Mucosa of stomach (tissue), 1 donor: ENCODE results near the gene FNBP1.

ENCODE experiments used
- H3K27me3 ChIP-seq: one replicate; pipeline ENCODE4 v1.7.0; 2013; ENCODE audit warnings: mild to moderate bottlenecking, low read length; ENCODE audit not compliant: control insufficient read depth, insufficient read depth
- H3K36me3 ChIP-seq: one replicate; pipeline ENCODE4 v1.7.0; 2013; ENCODE audit warnings: low read length; ENCODE audit not compliant: control insufficient read depth, insufficient read depth
- H3K4me1 ChIP-seq: one replicate; pipeline ENCODE4 v1.7.0; 2013; ENCODE audit warnings: mild to moderate bottlenecking, low read length; ENCODE audit not compliant: control insufficient read depth, insufficient read depth
- H3K4me3 ChIP-seq: one replicate; pipeline ENCODE4 v1.7.0; 2013; ENCODE audit warnings: low read length
- H3K9ac ChIP-seq: one replicate; pipeline ENCODE4 v1.7.0; 2013; ENCODE audit warnings: mild to moderate bottlenecking, low read length, moderate library complexity
- H3K9me3 ChIP-seq: one replicate; pipeline ENCODE4 v1.7.0; 2013; ENCODE audit warnings: mild to moderate bottlenecking, low read length, moderate library complexity; ENCODE audit not compliant: control insufficient read depth
- donor health status: Pancreatic carcinoma.

The FNBP1 gene

DNA sequence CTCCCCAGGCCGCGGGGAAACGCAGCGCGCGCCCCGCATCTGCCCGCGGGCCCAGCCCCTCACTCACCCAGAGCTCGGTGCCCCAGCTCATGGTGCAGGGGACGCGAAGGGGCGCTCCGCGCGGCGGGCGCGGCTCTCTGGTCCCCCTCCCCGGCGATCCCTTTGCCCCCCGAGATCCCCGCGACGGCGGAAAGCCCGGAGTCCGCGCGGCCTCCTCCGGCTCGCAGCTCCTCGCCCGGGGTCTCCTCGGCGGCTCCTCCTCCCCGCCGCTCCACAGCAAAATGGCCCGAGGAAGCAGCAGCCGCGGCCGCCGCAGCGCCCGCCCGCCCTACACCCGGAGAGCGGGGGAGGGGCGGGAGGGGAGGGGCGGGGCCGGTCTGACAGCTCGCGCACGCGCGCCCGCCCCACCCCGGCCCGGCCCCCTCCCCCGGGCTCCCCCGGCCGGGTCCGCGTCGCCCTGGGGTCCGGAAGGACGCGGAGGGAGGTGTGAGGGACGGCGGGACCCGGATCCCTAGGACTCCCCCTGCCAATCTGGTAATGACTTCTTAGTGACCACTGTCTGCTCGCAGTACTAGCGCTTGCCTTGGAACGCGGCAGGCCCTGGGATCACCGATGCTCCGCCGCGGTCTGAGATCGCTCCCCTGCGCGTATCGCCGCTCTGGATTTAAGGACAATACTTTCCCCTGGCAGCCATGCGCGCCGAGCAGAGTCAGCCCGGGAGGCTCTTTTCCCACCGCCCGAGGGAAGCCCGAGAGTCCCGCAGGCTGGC, at the start of gene FNBP1:
Gene FNBP1, minus strand, starts transcription at position 305 of the 769 bp plus-strand sequence. Its CDS starts 214 bp downstream, at position 91.
- H3K4me1 ChIP-seq = peaks cover 28% of the 10 kb centered on the region
- peaks cover 5% of the 10 kb centered on the region for H3K27me3 ChIP-seq
- H3K4me3 ChIP-seq = peak within 1 kb of the TSS; percentile 63
- no peaks in the 10 kb centered on the region for H3K36me3 ChIP-seq
- peak within 1 kb of the TSS; percentile 88 for H3K9ac ChIP-seq
- H3K9me3 ChIP-seq = no peaks in the 10 kb centered on the region

DNA sequence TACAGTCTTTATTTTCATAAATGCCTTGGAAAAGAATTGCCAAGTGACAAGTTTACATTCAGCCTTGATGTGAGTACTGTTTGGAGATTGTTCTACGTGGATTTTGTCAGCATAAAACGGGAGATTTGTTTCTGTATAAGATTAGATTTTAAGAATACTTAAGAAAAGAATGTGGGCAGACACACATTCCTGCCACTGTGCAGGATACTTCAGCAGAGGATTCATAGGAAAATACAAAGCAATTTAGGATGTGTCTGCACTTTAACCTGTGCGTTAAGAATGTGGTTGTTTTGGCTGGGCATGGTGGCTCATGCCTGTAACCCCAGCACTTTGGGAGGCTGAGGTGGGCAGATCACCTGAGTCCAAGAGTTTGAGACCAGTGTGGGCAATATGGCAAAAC, 47.9 kb upstream of the FNBP1 start:
- no peak overlapping the region for H3K9ac ChIP-seq
- peaks cover 11% of the 10 kb centered on the region for H3K36me3 ChIP-seq
- no peaks in the 10 kb centered on the region for H3K4me1 ChIP-seq

DNA sequence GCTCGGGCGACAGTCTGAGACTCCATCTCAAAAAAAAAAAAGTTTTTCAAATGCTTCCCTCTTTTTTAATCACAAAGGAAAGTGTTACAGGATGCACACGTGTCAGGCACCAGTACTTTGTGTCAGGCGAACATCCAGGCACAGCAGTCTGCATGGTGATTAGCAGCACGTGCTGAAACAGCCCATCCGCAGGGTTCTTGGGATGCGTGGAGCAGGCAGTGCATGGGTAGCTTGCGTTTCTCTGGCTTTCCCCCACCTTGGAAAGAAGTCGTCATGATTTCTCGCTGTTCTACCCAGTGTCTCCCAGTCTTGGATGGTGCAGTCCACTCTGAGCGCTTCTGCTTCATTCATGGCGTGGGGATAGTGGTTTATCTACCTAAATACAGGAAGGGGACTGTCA, 46.2 kb upstream of the FNBP1 start:
- Histone ChIP-seq H3K9ac (no peak overlapping the region), H3K4me3 (no peak overlapping the region), H3K36me3 (peaks cover 11% of the 10 kb centered on the region), H3K4me1 (no peaks in the 10 kb centered on the region), H3K9me3 (no peaks in the 10 kb centered on the region), H3K27me3 (no peaks in the 10 kb centered on the region)

More for the DNA sequence above, 47.9 kb upstream of the FNBP1 start:
- H3K4me3 ChIP-seq = no peak overlapping the region
- H3K27me3 ChIP-seq = no peaks in the 10 kb centered on the region
- H3K9me3 ChIP-seq = no peaks in the 10 kb centered on the region

DNA sequence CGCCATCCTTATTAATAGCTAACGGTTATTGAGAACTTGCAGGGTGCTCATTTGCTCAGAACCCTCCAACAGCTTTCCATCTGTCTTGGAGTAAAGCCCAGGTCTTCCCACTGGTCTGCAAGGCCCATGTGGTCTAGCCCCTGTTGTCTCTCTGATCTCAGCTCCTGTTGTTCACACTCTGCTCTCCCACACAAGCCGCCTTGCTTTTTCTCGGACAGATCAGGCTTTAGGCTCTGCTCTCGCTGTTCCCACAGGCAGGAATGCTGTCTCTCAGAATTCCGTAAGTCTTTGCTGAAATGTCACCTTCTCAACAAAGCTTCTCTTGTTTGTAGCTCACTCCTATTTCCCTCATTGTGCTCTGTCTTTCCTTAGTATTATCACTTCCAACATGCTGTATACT, 45.1 kb upstream of the FNBP1 start:
- H3K4me3 ChIP-seq = no peak overlapping the region
- H3K9me3 ChIP-seq = no peaks in the 10 kb centered on the region
- H3K27me3 ChIP-seq = no peaks in the 10 kb centered on the region
- H3K9ac ChIP-seq = no peak overlapping the region
- H3K36me3 ChIP-seq = peaks cover 3% of the 10 kb centered on the region
- H3K4me1 ChIP-seq = no peaks in the 10 kb centered on the region

DNA sequence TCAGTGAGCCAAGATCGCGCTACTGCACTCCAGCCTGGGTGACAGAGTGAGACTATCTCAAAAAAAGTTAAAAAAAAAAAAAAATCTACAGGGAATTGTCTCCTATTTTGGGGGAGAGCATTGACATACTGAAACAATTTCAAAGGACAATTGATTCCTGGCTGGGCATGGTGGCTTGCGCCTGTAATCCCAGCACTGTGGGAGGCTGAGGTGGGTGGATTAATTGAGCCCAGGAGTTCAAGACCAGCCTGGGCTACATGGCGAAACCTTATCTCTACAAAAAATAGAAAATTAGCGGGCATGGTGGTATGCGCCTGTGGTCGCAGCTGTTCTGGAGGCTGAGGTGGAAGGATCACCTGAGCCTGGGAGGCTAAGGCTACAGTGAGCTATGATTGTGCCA, 41.3 kb upstream of the FNBP1 start:
- no peak overlapping the region for H3K9ac ChIP-seq
- H3K4me3 ChIP-seq = no peak overlapping the region
- H3K9me3 ChIP-seq = no peaks in the 10 kb centered on the region
- no peaks in the 10 kb centered on the region for H3K27me3 ChIP-seq
- no peaks in the 10 kb centered on the region for H3K36me3 ChIP-seq
- H3K4me1 ChIP-seq = no peaks in the 10 kb centered on the region

DNA sequence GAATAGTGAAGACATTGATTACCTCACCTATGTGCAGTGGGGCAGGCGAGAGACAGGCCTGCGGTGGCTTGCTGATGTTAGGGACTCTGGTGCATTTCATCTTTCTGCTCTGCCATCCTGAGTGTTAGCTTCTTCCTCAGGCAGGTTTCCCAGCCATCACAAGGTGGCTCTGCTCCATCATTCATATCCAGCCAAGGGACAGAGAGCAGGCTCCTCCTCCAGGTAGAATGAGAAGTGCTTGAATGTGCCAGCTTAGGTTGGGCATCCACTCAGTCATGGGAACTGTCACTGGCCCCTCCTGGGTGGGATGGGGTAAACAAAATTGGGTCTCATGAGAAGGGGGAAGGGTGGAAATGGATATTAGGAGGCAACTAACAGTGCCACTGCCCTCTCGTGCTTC, 35.6 kb upstream of the FNBP1 start:
- Histone ChIP-seq H3K9ac (no peak overlapping the region), H3K4me3 (no peak overlapping the region), H3K27me3 (no peaks in the 10 kb centered on the region), H3K4me1 (peaks cover 14% of the 10 kb centered on the region), H3K36me3 (no peaks in the 10 kb centered on the region), H3K9me3 (no peaks in the 10 kb centered on the region)

DNA sequence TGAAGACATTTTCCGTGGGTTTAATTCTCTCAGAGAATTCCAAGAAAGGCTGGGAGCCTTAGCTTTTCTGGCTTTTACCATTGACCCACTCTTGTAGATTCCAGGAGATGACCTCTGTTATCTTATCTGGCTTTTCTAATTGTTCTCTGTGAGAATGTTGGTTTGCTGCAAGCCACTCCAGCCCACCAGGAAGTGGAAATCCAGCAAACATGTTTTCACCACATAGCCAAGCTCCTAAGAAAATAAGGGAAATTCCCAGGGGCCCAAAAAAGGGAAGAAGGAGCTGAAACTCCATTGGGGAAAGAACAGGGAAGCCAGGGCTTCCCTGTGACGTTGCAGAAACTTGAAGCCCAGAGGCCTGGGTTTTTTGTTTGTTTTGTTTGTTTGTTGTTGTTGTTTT, 30.4 kb upstream of the FNBP1 start:
- no peaks in the 10 kb centered on the region for H3K36me3 ChIP-seq
- H3K9me3 ChIP-seq = no peaks in the 10 kb centered on the region
- no peaks in the 10 kb centered on the region for H3K27me3 ChIP-seq
- H3K4me1 ChIP-seq = peaks cover 23% of the 10 kb centered on the region
- H3K4me3 ChIP-seq = no peak overlapping the region
- H3K9ac ChIP-seq = no peak overlapping the region

DNA sequence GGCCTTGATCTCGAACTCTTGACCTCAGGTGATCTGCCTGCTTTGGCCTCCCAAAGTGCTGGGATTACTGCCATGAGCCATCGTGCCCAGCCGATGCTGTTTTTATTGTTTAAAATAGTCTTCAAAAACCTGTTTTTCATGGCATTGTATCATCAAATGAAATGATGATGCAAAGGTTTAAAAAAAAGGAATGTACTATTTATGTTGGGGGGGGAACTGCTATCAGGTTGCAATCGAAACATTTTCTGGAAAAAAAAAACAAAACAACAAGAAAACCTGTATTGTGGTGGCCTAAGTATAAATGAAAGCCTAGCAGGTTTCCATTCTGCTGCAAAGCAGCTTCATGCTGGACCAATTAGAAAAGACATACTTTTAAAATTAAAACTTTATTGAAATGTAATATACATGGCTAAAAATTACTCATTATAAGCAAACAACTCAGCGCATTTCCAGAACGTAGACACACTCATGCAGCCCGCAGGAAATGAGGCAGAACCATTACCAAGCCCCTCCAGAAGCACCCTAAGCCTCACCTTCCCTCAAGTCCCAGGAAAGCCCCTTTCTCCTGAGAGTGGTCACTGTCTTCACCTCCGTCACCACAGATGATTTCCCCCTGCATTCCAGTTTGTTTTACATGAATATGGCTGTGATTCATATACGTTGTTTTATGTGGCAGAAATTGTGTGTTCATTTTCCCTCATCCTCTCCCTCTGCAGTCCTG, 29.7 kb upstream of the FNBP1 start:
- Histone ChIP-seq H3K4me1 (peaks cover 23% of the 10 kb centered on the region), H3K27me3 (no peaks in the 10 kb centered on the region), H3K4me3 (no peak overlapping the region), H3K9ac (no peak overlapping the region), H3K9me3 (no peaks in the 10 kb centered on the region), H3K36me3 (no peaks in the 10 kb centered on the region)

DNA sequence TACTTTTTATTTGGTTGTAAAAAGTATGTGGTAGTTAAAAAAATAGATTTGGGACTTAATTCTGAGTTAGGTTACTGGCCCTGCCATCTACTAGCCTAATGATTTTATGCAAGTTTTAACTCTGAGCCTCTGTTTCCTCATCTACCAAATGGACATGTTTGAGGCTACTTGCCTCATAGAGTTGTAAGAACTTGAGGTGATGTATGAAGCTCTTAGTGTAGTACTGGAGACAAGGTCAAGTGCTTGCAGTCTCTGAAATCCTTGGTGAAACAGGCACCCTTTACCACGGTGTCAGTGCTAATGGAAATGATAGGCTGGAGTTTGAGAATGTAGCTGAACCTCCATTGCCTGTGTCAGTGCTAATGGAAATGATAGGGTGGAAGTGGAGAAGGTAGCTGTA, 26.1 kb upstream of the FNBP1 start:
- Histone ChIP-seq H3K4me3 (no peak overlapping the region), H3K4me1 (peaks cover 14% of the 10 kb centered on the region), H3K36me3 (no peaks in the 10 kb centered on the region), H3K27me3 (no peaks in the 10 kb centered on the region), H3K9me3 (no peaks in the 10 kb centered on the region), H3K9ac (no peak overlapping the region)

DNA sequence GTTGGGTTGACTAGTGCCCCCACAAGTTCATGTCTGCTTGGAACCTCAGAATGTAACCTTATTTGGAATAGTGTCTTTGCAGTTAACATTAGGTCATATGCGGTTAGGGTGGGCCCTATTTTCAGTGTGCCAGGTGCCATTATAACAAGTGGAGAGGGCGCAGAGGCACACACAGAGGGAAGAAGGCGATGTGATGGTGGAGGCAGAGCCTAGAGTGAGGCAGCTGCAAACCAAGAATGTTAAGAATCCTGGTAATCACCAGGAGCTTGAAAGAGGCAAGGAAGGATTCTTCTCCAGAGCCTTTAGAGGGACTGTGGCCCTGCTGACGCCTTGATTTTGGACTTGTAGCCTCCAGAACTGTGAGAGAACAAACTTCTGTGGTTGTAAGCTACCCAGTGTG, 21.6 kb upstream of the FNBP1 start:
- Histone ChIP-seq H3K27me3 (no peaks in the 10 kb centered on the region), H3K4me1 (peaks cover 5% of the 10 kb centered on the region), H3K9ac (no peak overlapping the region), H3K9me3 (no peaks in the 10 kb centered on the region), H3K4me3 (no peak overlapping the region), H3K36me3 (no peaks in the 10 kb centered on the region)

DNA sequence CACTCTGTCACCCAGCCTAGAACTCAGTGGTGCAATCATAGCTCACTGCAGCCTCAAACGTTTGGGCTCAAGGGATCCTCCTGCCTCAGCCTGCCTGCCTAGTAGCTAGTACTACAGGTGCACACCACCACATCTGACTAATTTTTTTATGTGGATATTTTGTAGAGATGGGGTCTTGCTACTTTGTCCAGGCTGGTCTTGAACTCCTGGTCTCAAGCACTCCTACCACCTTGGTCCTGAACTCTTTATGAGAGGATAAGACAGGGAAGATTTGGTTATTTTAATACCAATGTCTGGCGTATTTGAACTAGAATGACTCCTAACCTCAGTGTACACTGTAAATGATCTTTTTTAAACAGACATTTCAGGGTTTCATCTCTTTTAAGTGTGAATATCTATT, 19.8 kb upstream of the FNBP1 start:
- Histone ChIP-seq H3K9me3 (no peaks in the 10 kb centered on the region), H3K4me3 (no peak overlapping the region), H3K27me3 (no peaks in the 10 kb centered on the region), H3K9ac (no peak overlapping the region), H3K36me3 (no peaks in the 10 kb centered on the region), H3K4me1 (peaks cover 5% of the 10 kb centered on the region)

DNA sequence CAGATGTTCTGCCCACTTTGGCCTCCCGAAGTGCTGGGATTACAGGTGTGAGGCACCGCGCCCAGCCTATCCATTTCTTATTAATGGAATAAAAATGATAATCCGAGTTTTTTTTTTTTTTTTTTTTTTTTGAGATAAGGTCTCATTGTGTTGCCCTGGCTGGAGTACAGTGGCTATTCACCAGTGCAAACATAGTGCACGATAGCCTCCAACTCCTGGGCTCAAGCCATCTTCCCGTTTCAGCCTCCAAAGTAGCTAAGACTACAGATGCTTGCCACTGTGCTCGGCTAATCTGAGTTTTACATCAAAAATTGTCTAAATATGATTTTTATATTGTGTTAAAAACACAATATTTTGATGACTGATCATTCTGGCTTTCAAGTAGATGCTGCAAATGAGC, 17.3 kb upstream of the FNBP1 start:
- peaks cover 5% of the 10 kb centered on the region for H3K4me1 ChIP-seq
- H3K9ac ChIP-seq = no peak overlapping the region
- no peaks in the 10 kb centered on the region for H3K36me3 ChIP-seq
- no peaks in the 10 kb centered on the region for H3K27me3 ChIP-seq
- no peaks in the 10 kb centered on the region for H3K9me3 ChIP-seq
- H3K4me3 ChIP-seq = no peak overlapping the region
